Esophagus (tissue), 2 donors: ENCODE data around the gene FAH. TPM values are rescaled to one million over a fixed set of nuclear protein-coding genes. Genes with fewer than 3 reads are reported as not detected.

Experiments
- H3K27ac ChIP-seq, 2 donors: one replicate each; pipeline ENCODE4 v1.5.1; 2013; ENCODE audit warnings: low read depth in 2 of 2, mild to moderate bottlenecking in 2 of 2, inconsistent platforms in 1 of 2, low read length in 1 of 2, moderate library complexity in 1 of 2
- H3K27me3 ChIP-seq, 2 donors: one replicate each; pipeline ENCODE4 v1.6.1; 2013; ENCODE audit warnings: low read length in 2 of 2, control low read depth in 1 of 2, mild to moderate bottlenecking in 1 of 2; ENCODE audit not compliant: insufficient read depth in 2 of 2, control insufficient read depth in 1 of 2
- H3K36me3 ChIP-seq, 2 donors: one replicate each; pipeline ENCODE4 v1.6.1; 2013; ENCODE audit warnings: low read length in 1 of 2; ENCODE audit not compliant: control insufficient read depth in 2 of 2, insufficient read depth in 2 of 2
- H3K4me1 ChIP-seq, 2 donors: one replicate each; pipeline ENCODE4 v1.6.1; 2013; ENCODE audit warnings: low read length in 1 of 2; ENCODE audit not compliant: control insufficient read depth in 2 of 2, insufficient read depth in 2 of 2
- H3K4me3 ChIP-seq, 2 donors: one replicate each; pipeline ENCODE4 v1.5.1; 2013; ENCODE audit warnings: low read length in 2 of 2, mild to moderate bottlenecking in 2 of 2, low read depth in 1 of 2, moderate library complexity in 1 of 2
- H3K9me3 ChIP-seq, 2 donors: one replicate each; pipeline ENCODE4 v1.6.1; 2013; ENCODE audit warnings: mild to moderate bottlenecking in 2 of 2, low read depth in 1 of 2, low read length in 1 of 2, moderate library complexity in 1 of 2; ENCODE audit not compliant: control insufficient read depth in 2 of 2, insufficient read depth in 1 of 2
- WGBS, 2 donors: extraction: QIAGEN DNeasy Blood & Tissue Kit; methylation state at CpG; one replicate each; pipeline ENCODE4 v1.1.7; 2013; 5-methylcytosine and 5-hydroxymethylcytosine counted together
- polyA plus RNA-seq, 2 donors: library from polyadenylated mRNA; stranded (reverse); fragments of 200-250 nt; gene quantifications; one replicate each; pipeline ENCODE4 v1.2.3, GENCODE V29; 2013
- donor health status: healthy with polysubstance abuse.
- donor health status: Bipolar disorder and iron deficiency.

FAH gene
- polyA plus RNA-seq, 2 donors, result 13.8 to 15.9 TPM

DNA sequence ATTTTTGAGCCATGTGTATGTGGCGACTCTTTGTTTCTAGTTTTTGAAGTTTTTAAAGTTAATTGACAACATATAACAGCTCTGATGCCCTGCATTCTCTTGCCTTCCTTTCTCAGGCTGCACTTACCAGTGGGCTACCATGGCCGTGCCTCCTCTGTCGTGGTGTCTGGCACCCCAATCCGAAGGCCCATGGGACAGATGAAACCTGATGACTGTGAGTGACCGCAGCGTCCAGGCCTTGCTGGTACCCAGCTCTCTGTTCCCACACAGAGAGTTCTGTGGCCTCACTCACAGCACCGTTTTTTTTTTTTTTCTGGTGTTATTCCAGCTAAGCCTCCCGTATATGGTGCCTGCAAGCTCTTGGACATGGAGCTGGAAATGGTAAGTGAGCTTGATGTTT, 15.1 kb downstream of the FAH start:
- WGBS, 2 donors, result 94% methylated on average over 8 of the region's 8 CpGs
- H3K4me3 ChIP-seq, result no peak overlapping the region
- no peaks in the 10 kb centered on the region for H3K27me3 ChIP-seq
- no peaks in the 10 kb centered on the region for H3K4me1 ChIP-seq
- no peaks in the 10 kb centered on the region for H3K9me3 ChIP-seq
- H3K27ac ChIP-seq, result no peak overlapping the region
- peaks cover 2 to 3% of the 10 kb centered on the region in 2 donors for H3K36me3 ChIP-seq

DNA sequence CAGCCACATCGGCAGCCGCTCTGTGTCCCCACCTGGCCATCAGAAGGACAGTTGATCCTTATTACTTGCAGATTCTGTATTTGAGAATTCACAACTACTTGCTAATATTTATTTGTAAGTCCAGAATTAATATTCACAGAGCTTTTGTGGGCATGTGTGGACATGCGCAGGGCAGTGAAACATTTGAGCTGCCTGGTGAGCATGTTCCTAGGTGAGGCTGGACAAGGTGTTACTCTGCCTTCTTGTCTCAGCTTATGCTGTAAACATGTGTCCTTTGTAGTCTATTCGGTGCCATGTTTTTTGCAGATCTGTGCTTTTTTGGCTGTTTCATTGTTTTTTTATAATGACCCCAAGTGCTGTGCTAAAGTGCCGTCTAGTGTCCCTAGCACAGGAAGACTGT, 15.6 kb downstream of the FAH start:
- Histone ChIP-seq H3K27ac (no peak overlapping the region), H3K9me3 (no peaks in the 10 kb centered on the region), H3K4me1 (no peaks in the 10 kb centered on the region), H3K36me3 (peaks cover under 1 to 3% of the 10 kb centered on the region in 2 donors), H3K27me3 (no peaks in the 10 kb centered on the region), H3K4me3 (no peak overlapping the region)
- 85 to 90% methylated on average over 5 of the region's 5 CpGs for WGBS, 2 donors

DNA sequence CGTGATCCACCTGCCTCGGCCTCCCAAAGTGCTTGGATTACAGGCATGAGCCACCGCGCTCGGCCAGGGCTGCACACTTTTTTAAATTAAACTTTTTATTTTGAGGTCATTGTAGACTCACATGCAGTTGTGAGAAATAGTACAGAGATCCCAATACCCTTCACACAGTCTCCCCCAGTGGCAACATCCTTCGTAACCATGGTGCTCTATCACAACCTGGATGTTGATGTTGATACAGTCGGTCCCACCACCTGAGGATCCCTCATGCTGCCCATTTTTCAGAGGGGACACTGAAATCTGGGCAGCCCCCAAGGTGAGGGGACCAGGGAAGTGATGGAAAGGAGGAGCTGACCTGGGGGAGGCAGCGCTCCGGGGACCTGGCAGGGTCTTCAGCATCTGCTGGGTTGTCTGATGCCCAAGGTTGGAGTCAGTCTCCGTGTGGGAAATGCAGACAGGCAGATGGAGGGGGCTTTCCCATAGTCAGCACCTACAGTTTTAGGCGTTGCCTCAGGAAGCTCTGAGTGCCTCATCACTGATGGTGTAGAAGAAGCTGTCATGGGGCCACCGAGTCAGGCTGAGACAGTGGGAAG, 17.1 kb downstream of the FAH start:
- Histone ChIP-seq H3K9me3 (no peaks in the 10 kb centered on the region), H3K27ac (no peak overlapping the region), H3K27me3 (no peaks in the 10 kb centered on the region), H3K4me3 (no peak overlapping the region), H3K36me3 (peaks cover 3% of the 10 kb centered on the region in 2 donors), H3K4me1 (no peaks in the 10 kb centered on the region)
- 95% methylated on average over 12 of the region's 12 CpGs for WGBS, 2 donors

DNA sequence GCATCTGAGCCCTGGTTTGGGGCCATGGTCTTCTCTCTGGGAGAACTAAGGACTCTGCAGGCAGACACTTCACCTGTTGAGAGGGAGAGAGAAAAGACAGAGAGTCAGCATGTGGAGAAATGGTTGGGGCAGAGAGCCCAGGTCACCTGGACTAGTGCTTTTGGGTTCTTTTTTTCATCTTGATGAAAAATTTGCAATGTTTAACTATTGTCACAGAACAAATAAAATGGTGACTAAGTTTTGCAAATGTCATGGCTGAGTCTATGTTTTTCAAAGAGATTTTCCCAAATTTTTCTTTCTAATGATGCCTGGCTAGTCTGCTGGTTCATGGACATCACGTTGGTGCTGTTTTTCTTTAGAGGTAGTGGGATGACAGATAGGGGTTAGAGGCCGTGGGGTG, 17.8 kb downstream of the FAH start:
- H3K27me3 ChIP-seq, result no peaks in the 10 kb centered on the region
- H3K4me1 ChIP-seq, result no peaks in the 10 kb centered on the region
- H3K4me3 ChIP-seq, result no peak overlapping the region
- 90 to 96% methylated on average over 2 of the region's 2 CpGs for WGBS, 2 donors
- H3K9me3 ChIP-seq, result no peaks in the 10 kb centered on the region
- peaks cover 3% of the 10 kb centered on the region in 2 donors for H3K36me3 ChIP-seq
- H3K27ac ChIP-seq, result no peak overlapping the region

DNA sequence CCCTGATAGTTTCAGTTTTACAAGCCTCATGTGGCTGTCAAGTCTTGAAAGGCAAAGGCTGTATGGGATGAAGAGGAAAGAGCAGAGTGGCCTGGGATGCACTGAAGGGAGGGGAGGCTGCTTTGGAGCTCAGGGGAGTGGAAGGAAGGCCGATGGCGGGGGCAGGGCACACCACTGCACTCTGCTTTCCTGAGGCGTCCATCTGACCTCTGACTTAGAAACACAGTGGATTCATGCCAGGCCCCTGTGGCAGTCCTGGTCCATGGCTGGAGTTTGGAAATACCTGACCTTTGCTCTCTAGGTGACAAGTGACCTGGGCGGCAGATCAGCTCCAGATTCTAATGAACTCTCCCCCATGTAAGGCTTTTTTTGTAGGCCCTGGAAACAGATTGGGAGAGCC, 19.0 kb downstream of the FAH start:
- no peak overlapping the region for H3K4me3 ChIP-seq
- H3K27ac ChIP-seq, result no peak overlapping the region
- H3K36me3 ChIP-seq, result peaks cover 3% of the 10 kb centered on the region in 2 donors
- no peaks in the 10 kb centered on the region for H3K9me3 ChIP-seq
- no peaks in the 10 kb centered on the region for H3K27me3 ChIP-seq
- H3K4me1 ChIP-seq, result no peaks in the 10 kb centered on the region
- 89 to 94% methylated on average over 4 of the region's 4 CpGs for WGBS, 2 donors

DNA sequence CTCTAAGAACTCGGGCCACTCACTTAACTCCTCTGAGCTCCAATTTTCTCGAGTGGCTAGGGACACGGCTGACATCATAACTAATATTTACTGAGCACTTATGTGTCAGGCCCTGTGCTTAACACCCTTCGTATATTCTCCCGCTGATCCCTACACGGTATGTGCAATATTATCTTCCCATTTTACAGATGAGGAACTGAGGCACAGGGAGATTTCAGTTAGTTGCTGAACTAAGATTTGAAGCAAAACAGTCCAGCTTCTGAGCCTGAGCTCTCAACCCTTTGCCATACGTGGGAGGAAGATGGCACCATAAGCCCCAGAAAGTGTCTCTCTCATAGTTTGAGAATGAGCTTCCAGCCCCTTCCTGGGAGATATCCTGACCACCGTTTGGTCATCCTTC, 19.6 kb downstream of the FAH start:
- Histone ChIP-seq H3K27me3 (no peaks in the 10 kb centered on the region), H3K9me3 (no peaks in the 10 kb centered on the region), H3K27ac (no peak overlapping the region), H3K36me3 (peaks cover 3% of the 10 kb centered on the region in 2 donors), H3K4me3 (no peak overlapping the region), H3K4me1 (no peaks in the 10 kb centered on the region)
- WGBS, 2 donors, result 85 to 89% methylated on average over 8 of the region's 8 CpGs

DNA sequence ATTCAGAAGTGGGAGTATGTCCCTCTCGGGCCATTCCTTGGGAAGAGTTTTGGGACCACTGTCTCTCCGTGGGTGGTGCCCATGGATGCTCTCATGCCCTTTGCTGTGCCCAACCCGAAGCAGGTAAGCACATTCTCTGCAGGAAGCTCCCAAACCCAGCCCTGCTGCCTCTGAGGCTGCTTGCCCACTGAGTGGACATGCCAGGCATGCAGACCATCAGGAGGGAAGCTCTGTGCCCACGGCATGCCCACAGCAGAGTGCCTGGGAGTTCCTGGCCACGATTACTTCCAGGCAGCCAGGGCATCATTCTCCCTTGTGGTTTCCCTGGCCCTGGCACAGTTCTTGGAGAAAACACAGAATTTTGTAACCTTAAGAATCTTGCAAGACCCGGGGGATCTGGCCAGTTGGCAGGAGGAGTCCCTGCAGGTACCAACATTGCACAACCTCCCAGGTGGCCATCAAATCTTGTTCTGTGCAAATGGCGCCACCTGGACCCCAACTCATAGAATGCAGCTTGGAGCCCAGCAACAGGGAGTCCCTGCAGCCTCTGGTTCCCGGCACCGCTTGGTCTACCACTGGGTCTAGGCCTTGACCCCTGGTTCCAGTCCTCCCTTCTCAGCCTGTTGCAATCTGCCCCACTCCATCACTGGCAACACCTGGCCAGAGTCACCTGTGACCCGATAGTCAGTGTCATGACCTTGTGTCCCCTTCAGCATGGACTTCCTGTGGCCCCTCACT, 20.4 kb downstream of the FAH start:
- no peaks in the 10 kb centered on the region for H3K9me3 ChIP-seq
- no peaks in the 10 kb centered on the region for H3K27me3 ChIP-seq
- no peaks in the 10 kb centered on the region for H3K4me1 ChIP-seq
- H3K4me3 ChIP-seq, result no peak overlapping the region
- peaks cover 3% of the 10 kb centered on the region in 2 donors for H3K36me3 ChIP-seq
- 69 to 72% methylated on average over 10 of the region's 10 CpGs for WGBS, 2 donors
- no peak overlapping the region for H3K27ac ChIP-seq

DNA sequence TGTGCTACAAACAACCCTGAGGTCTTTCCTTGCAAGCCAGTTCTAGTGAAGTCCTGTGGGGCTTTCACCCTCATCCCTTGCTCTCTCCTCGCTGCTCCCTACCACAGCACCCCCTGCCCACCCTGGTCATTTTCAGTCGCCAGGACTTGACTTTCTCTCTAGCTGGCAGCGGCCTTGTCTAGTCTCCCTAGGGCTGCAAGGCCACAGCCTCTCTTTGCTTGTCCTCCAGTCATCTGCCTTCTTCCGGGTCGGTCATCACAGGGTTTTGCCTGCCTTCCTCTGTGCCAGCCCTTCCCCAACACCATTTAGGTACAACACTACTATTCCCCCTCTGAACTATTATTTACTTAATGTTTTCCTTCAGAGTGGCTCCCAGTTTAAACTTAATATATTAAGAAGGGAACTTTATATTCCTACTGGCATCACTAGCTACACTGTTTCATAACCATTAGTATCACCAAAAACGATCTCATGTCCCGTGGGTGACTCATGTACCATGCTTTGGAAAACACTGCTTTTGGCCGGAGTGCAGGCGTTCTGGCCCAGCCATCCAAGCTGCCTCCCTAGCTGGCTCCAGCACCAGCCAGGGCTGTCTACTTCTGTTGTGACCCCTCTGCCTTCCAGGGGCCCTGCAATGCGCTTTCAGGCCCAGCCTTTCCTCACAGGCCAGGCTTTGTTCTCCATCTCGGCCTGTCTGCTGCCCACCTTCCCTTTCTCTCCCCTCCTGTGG, 21.4 kb downstream of the FAH start:
- no peaks in the 10 kb centered on the region for H3K4me1 ChIP-seq
- H3K9me3 ChIP-seq, result no peaks in the 10 kb centered on the region
- H3K27me3 ChIP-seq, result no peaks in the 10 kb centered on the region
- no peak overlapping the region for H3K4me3 ChIP-seq
- peaks cover 3% of the 10 kb centered on the region in 2 donors for H3K36me3 ChIP-seq
- peak overlapping the region in 1 of 2 donors; percentile 22 for H3K27ac ChIP-seq
- WGBS, 2 donors, result 78 to 81% methylated on average over 11 of the region's 11 CpGs

DNA sequence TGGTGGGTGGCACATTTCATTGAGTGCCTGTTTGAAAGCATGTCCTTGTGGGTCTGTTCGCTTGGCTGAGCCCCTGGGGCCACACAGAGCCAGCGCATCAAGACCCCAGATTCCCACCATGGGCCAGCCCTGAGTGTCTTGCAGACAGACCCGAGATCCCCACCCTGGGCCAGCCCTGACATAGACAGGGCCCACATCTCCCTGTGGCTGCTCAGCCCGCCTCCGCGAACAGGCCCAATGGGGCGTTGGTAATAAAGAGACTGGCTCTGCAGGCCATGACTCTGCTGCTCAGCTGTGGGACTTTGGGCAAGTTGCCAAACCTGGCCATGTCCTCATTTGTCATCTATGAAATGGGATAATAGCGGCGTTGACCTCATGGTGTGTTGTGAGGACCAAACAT, 22.6 kb downstream of the FAH start:
- Histone ChIP-seq H3K9me3 (no peaks in the 10 kb centered on the region), H3K4me1 (peaks cover 3 to 9% of the 10 kb centered on the region in 2 donors), H3K4me3 (no peak overlapping the region), H3K36me3 (peaks cover 3% of the 10 kb centered on the region in 2 donors), H3K27me3 (no peaks in the 10 kb centered on the region), H3K27ac (no peak overlapping the region)
- 93% methylated on average over 9 of the region's 9 CpGs for WGBS, 2 donors
